HepG2 (cell line): ENCODE measurements around the gene SYT1.

ENCODE experiments used
- ARID3A ChIP-seq: IDR thresholded peaks from 2 replicates; pipeline ENCODE4 v1.6.1; 2012; ENCODE audit warnings: low read depth, low read length, improper control_type of control experiment
- CEBPB ChIP-seq: IDR thresholded peaks from 2 replicates; pipeline ENCODE4 v1.6.1; 2011; ENCODE audit warnings: low read depth, low read length, improper control_type of control experiment, borderline replicate concordance
- JARID2 ChIP-seq: sonication (generic); formaldehyde crosslinking; IDR thresholded peaks from 2 replicates; pipeline ENCODE4 v1.8.1; 2023; ENCODE audit warnings: missing genetic modification reagents, inconsistent platforms; ENCODE audit not compliant: insufficient replicate concordance
- POLR2AphosphoS5 ChIP-seq: IDR thresholded peaks from 2 replicates; pipeline ENCODE4 v1.6.1; 2012; ENCODE audit warnings: low read depth, low read length
- SMARCC2 ChIP-seq: fragments of 450-650 bp; IDR thresholded peaks from 2 replicates; pipeline ENCODE4 v1.6.1; 2017; ENCODE audit warnings: antibody characterized with exemption, mild to moderate bottlenecking
- ZBTB2 ChIP-seq: sonication (generic); formaldehyde crosslinking; IDR thresholded peaks from 2 replicates; pipeline ENCODE4 v1.8.0; 2022; ENCODE audit warnings: low read depth, missing genetic modification reagents
- TF ChIP-seq, protein P1 (sequence below), 2 experiments: sonication (generic) in 1 of 2; formaldehyde crosslinking in 1 of 2; IDR thresholded peaks; 2 replicates each; pipeline versions ENCODE4 v1.4.0 to v1.6.1; 2018 to 2020; ENCODE audit warnings: missing genetic modification reagents in 2 of 2, borderline replicate concordance in 1 of 2, low read depth in 1 of 2, mild to moderate bottlenecking in 1 of 2, missing biosample characterization in 1 of 2
- TF ChIP-seq, protein P2 (sequence below): sonication (generic); formaldehyde crosslinking; IDR thresholded peaks from 2 replicates; pipeline ENCODE4 v1.8.0; 2022; ENCODE audit warnings: mild to moderate bottlenecking, missing genetic modification reagents

DNA sequence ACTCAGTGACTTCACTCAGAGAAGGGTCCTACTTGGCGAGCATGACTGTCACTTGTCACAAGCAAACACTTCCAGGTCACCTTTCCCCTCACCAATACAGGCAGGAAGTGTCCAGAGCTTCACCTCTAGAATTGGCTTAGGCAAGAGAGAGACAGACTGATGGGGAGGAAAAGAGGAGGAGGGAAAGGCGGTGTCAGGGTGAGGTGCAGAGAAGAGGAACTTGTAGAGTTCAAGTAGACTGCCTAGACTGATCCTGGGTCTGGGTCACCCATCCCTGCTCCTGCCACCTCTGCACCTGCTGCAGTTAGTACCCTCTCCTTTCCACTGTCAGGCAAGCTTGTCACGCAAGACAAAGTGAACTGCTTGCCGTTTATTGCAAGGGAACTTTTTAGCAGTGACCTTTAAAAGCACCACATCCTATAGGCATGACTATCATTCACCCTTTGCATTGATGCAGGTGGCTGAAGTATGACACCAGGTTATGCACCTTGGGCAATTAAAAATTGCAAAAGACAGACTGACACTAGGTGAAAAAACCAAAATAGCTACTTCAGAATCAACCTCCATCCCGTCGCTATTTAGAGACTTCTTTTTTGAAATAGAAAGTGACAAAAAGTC is 292.4 kb downstream of the SYT1 start:
- TF ChIP-seq JARID2 (CRISPR knock-in tag) = no peak
- TF ChIP-seq POLR2AphosphoS5 = no peak
- TF ChIP-seq, protein P1, sequence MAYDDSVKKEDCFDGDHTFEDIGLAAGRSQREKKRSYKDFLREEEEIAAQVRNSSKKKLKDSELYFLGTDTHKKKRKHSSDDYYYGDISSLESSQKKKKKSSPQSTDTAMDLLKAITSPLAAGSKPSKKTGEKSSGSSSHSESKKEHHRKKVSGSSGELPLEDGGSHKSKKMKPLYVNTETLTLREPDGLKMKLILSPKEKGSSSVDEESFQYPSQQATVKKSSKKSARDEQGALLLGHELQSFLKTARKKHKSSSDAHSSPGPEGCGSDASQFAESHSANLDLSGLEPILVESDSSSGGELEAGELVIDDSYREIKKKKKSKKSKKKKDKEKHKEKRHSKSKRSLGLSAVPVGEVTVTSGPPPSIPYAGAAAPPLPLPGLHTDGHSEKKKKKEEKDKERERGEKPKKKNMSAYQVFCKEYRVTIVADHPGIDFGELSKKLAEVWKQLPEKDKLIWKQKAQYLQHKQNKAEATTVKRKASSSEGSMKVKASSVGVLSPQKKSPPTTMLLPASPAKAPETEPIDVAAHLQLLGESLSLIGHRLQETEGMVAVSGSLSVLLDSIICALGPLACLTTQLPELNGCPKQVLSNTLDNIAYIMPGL (CRISPR knock-in tag; IDR thresholded peaks at IDR 0.05; ENCODE audit: borderline replicate concordance in 1 of 2, low read depth in 1 of 2) = no peak
- TF ChIP-seq, protein P2, sequence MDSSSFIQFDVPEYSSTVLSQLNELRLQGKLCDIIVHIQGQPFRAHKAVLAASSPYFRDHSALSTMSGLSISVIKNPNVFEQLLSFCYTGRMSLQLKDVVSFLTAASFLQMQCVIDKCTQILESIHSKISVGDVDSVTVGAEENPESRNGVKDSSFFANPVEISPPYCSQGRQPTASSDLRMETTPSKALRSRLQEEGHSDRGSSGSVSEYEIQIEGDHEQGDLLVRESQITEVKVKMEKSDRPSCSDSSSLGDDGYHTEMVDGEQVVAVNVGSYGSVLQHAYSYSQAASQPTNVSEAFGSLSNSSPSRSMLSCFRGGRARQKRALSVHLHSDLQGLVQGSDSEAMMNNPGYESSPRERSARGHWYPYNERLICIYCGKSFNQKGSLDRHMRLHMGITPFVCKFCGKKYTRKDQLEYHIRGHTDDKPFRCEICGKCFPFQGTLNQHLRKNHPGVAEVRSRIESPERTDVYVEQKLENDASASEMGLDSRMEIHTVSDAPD (CRISPR knock-in tag) = no peak
- TF ChIP-seq ARID3A = no peak
- no peak for TF ChIP-seq CEBPB
- no peak for TF ChIP-seq ZBTB2 (CRISPR knock-in tag)
- no peak for TF ChIP-seq SMARCC2
